SK-N-SH (cell line): ENCODE measurements around the gene MS4A15. TPM values are rescaled to one million over a fixed set of nuclear protein-coding genes. Genes with fewer than 3 reads are reported as not detected.

Source experiments
- CTCF ChIA-PET: fragments of 300-600, 350-600 bp; formaldehyde crosslinking; extraction: SDS; loops from one replicate; lab custom pipeline; 2021; lab: Yijun Ruan, JAX
- POLR2A ChIA-PET: fragments of 350-600 bp; sonication (Branson Sonifier 250); formaldehyde crosslinking; extraction: SDS; loops from one replicate; lab custom pipeline; 2020; ENCODE audit warnings: antibody characterized with exemption, inconsistent platforms; lab: Yijun Ruan, JAX
- DNase-seq: peaks from one replicate; pipeline ENCODE4 v3.0.0; 2012
- H2AFZ ChIP-seq: fragments of 200-600 bp; sonication (generic); 2 replicates; pipeline ENCODE4 v1.8.1; 2016; ENCODE audit warnings: antibody characterized with exemption, mild to moderate bottlenecking, low read depth
- H3F3A ChIP-seq: fragments of 200-600 bp; sonication (generic); replicated peaks from 2 replicates; pipeline ENCODE3; 2016; ENCODE audit warnings: antibody characterized with exemption, mild to moderate bottlenecking; ENCODE audit not compliant: insufficient read depth
- H3K27ac ChIP-seq, 2 experiments: fragments of 200-500 bp in 1 of 2; fragments of 200-600 bp in 1 of 2; sonication (Bioruptor generic) in 1 of 2; sonication (generic), shearing (Covaris generic) in 1 of 2; 2 replicates each; pipeline versions ENCODE4 v1.5.1 to v1.6.1; 2014 to 2016; ENCODE audit warnings: low read depth in 2 of 2, inconsistent platforms in 1 of 2, low read length in 1 of 2, mild to moderate bottlenecking in 1 of 2, mixed read lengths in 1 of 2
- H3K27me3 ChIP-seq: fragments of 200-600 bp; sonication (generic), shearing (Covaris generic); 2 replicates; pipeline ENCODE4 v1.6.1; 2016; ENCODE audit warnings: mixed run types; ENCODE audit not compliant: insufficient read depth
- H3K36me3 ChIP-seq, 2 experiments: fragments of 200-500 bp in 1 of 2; fragments of 200-600 bp in 1 of 2; sonication (Bioruptor generic) in 1 of 2; sonication (generic) in 1 of 2; replicated peaks in 1 of 2; 2 replicates each; pipeline versions ENCODE3 to v1.5.1; 2014 to 2016; ENCODE audit warnings: low read length in 1 of 2, mild to moderate bottlenecking in 1 of 2; ENCODE audit not compliant: insufficient read depth in 2 of 2, control insufficient read depth in 1 of 2
- H3K4me1 ChIP-seq, 2 experiments: fragments of 200-500 bp in 1 of 2; fragments of 200-600 bp in 1 of 2; sonication (Bioruptor generic) in 1 of 2; sonication (generic), shearing (Covaris generic) in 1 of 2; 2 replicates each; pipeline versions ENCODE4 v1.5.1 to v1.6.1; 2014 to 2016; ENCODE audit warnings: low read depth in 1 of 2, low read length in 1 of 2, mixed run types in 1 of 2; ENCODE audit not compliant: insufficient read depth in 2 of 2, control insufficient read depth in 1 of 2
- H3K4me2 ChIP-seq: fragments of 200-600 bp; sonication (generic), shearing (Covaris generic); 2 replicates; pipeline ENCODE4 v1.6.1; 2017; ENCODE audit warnings: mixed run types
- H3K4me3 ChIP-seq, 2 experiments: fragments of 200-500 bp in 1 of 2; fragments of 200-600 bp in 1 of 2; sonication (Bioruptor generic) in 1 of 2; sonication (generic), shearing (Covaris generic) in 1 of 2; 2 replicates each; pipeline versions ENCODE4 v1.5.1 to v1.8.1; 2014 to 2016; ENCODE audit warnings: low read depth in 2 of 2, inconsistent platforms in 1 of 2, low read length in 1 of 2, mild to moderate bottlenecking in 1 of 2, mixed read lengths in 1 of 2, moderate library complexity in 1 of 2
- H3K79me2 ChIP-seq: fragments of 200-600 bp; sonication (generic); 2 replicates; pipeline ENCODE4 v1.8.1; 2017; ENCODE audit warnings: mild to moderate bottlenecking; ENCODE audit not compliant: insufficient read depth
- H3K9ac ChIP-seq: fragments of 200-600 bp; sonication (generic); 2 replicates; pipeline ENCODE4 v1.6.1; 2017; ENCODE audit warnings: mixed run types
- H3K9me2 ChIP-seq: fragments of 200-600 bp; sonication (generic); 2 replicates; pipeline ENCODE4 v1.6.1; 2017; ENCODE audit warnings: mixed run types
- H3K9me3 ChIP-seq: fragments of 200-600 bp; sonication (generic); 2 replicates; pipeline ENCODE4 v1.6.1; 2017; ENCODE audit warnings: mixed run types, mild to moderate bottlenecking, moderate library complexity
- H4K20me1 ChIP-seq: fragments of 200-600 bp; sonication (generic); 2 replicates; pipeline ENCODE4 v1.6.1; 2017; ENCODE audit warnings: mild to moderate bottlenecking, mixed run types; ENCODE audit not compliant: insufficient read depth
- EP300 ChIP-seq, 2 experiments: IDR thresholded peaks; 2 replicates each; pipeline versions ENCODE4 v1.4.0 to v1.6.1; 2012; ENCODE audit warnings: borderline replicate concordance in 1 of 2, low read depth in 1 of 2, low read length in 1 of 2
- FOSL2 ChIP-seq: IDR thresholded peaks from 2 replicates; pipeline ENCODE4 v1.4.0; 2012; ENCODE audit warnings: low read depth, mild to moderate bottlenecking, moderate library complexity, borderline replicate concordance
- FOXJ3 ChIP-seq: sonication (generic); formaldehyde crosslinking; IDR thresholded peaks from 2 replicates; pipeline ENCODE4 v1.5.1; 2020; ENCODE audit warnings: mild to moderate bottlenecking, missing genetic modification reagents
- IRF3 ChIP-seq: fragments of 150-350 bp; IDR thresholded peaks from 2 replicates; pipeline ENCODE4 v1.6.1; 2016; ENCODE audit warnings: mild to moderate bottlenecking, low read depth, low read length
- JUND ChIP-seq: IDR thresholded peaks from 2 replicates; pipeline ENCODE4 v1.4.0; 2012
- MEF2A ChIP-seq: IDR thresholded peaks from 2 replicates; pipeline ENCODE4 v1.4.0; 2012; ENCODE audit warnings: low read depth, borderline replicate concordance
- MXI1 ChIP-seq: IDR thresholded peaks from 2 replicates; pipeline ENCODE4 v1.6.1; 2012; ENCODE audit warnings: mild to moderate bottlenecking, low read depth, low read length, improper control_type of control experiment
- NFIC ChIP-seq: IDR thresholded peaks from 2 replicates; pipeline ENCODE4 v1.4.0; 2012; ENCODE audit warnings: borderline replicate concordance
- RXRA ChIP-seq: IDR thresholded peaks from 2 replicates; pipeline ENCODE4 v1.4.0; 2012; ENCODE audit warnings: low read depth, mild to moderate bottlenecking, borderline replicate concordance
- SIN3A ChIP-seq: IDR thresholded peaks from 2 replicates; pipeline ENCODE4 v1.6.1; 2012; ENCODE audit warnings: low read depth, mild to moderate bottlenecking, low read length, moderate library complexity, borderline replicate concordance
- TCF12 ChIP-seq: IDR thresholded peaks from 2 replicates; pipeline ENCODE4 v1.4.0; 2012
- USF1 ChIP-seq: IDR thresholded peaks from 2 replicates; pipeline ENCODE4 v1.4.0; 2012; ENCODE audit warnings: low read depth, borderline replicate concordance
- YY1 ChIP-seq: IDR thresholded peaks from 2 replicates; pipeline ENCODE4 v1.4.0; 2012; ENCODE audit warnings: low read depth, mild to moderate bottlenecking
- polyA plus RNA-seq, 3 experiments: library from polyadenylated mRNA; depleted of rRNA; stranded (reverse); fragments of >200 nt; gene quantifications; 2 replicates each; pipeline ENCODE4 v1.2.3, GENCODE V29; 2012
- TF ChIP-seq, protein P1 (sequence below): IDR thresholded peaks from 2 replicates; pipeline ENCODE4 v1.6.1; 2012; ENCODE audit warnings: mild to moderate bottlenecking, low read depth, low read length, moderate library complexity

The MS4A15 gene
- polyA plus RNA-seq, 1 of the 3 experiments (the other 2 are of a cell fraction), result not detected

GRCh38 chr11:60780065-60780464 lies 23.4 kb downstream of the MS4A15 start (continued):
- TF ChIP-seq, protein P1, sequence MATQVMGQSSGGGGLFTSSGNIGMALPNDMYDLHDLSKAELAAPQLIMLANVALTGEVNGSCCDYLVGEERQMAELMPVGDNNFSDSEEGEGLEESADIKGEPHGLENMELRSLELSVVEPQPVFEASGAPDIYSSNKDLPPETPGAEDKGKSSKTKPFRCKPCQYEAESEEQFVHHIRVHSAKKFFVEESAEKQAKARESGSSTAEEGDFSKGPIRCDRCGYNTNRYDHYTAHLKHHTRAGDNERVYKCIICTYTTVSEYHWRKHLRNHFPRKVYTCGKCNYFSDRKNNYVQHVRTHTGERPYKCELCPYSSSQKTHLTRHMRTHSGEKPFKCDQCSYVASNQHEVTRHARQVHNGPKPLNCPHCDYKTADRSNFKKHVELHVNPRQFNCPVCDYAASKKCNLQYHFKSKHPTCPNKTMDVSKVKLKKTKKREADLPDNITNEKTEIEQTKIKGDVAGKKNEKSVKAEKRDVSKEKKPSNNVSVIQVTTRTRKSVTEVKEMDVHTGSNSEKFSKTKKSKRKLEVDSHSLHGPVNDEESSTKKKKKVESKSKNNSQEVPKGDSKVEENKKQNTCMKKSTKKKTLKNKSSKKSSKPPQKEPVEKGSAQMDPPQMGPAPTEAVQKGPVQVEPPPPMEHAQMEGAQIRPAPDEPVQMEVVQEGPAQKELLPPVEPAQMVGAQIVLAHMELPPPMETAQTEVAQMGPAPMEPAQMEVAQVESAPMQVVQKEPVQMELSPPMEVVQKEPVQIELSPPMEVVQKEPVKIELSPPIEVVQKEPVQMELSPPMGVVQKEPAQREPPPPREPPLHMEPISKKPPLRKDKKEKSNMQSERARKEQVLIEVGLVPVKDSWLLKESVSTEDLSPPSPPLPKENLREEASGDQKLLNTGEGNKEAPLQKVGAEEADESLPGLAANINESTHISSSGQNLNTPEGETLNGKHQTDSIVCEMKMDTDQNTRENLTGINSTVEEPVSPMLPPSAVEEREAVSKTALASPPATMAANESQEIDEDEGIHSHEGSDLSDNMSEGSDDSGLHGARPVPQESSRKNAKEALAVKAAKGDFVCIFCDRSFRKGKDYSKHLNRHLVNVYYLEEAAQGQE, result no peak
- no peak for TF ChIP-seq YY1
- no peak for TF ChIP-seq MEF2A
- TF ChIP-seq NFIC, result no peak
- no peak for TF ChIP-seq FOSL2

DNA sequence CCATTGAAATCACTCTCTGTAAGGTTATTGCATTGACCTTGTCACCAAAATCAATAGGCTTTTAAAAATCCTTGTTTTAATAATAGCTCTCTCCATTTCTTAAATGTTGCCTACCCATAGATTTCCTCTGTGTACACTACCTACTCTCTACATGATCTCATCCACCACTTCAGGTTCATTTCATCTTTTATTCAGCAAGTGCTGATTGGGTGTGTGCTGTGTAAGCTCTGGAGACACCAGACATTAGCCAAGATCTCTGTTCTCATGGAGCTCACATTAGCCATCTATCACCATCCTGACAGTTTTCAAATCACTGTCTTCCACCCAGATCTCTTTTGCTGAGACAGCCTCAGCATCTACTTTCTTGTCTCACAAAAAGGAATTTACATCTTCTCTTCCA lies 24.1 kb downstream of the MS4A15 start:
- no peak overlapping the region for H3K9ac ChIP-seq
- H3K4me1 ChIP-seq, result peaks cover 0 to 6% of the 10 kb centered on the region in 2 experiments; a peak in 2 of 4 replicates
- no peaks in the 10 kb centered on the region for H3F3A ChIP-seq
- no peaks in the 10 kb centered on the region for H3K79me2 ChIP-seq
- H3K36me3 ChIP-seq, result no peaks in the 10 kb centered on the region
- no peaks in the 10 kb centered on the region for H3K9me3 ChIP-seq
- H3K27ac ChIP-seq, result no peak overlapping the region
- H4K20me1 ChIP-seq, result no peaks in the 10 kb centered on the region
- H3K9me2 ChIP-seq, result no peaks in the 10 kb centered on the region
- CTCF ChIA-PET, result interaction anchor here (1.4 kb wide), 1 partner anchor 50 kb away, joined by 3 read pairs; no protein-coding TSS in a partner anchor
- no peak overlapping the region for H2AFZ ChIP-seq
- H3K4me2 ChIP-seq, result no peak overlapping the region
- no peaks in the 10 kb centered on the region for H3K27me3 ChIP-seq
- H3K4me3 ChIP-seq, result no peak overlapping the region
- no peak for DNase-seq
- TF ChIP-seq FOSL2 (no peak), MXI1 (no peak), JUND (no peak), IRF3 (no peak), USF1 (no peak), FOXJ3 (CRISPR knock-in tag) (no peak), SIN3A (no peak), EP300 (IDR thresholded peaks at IDR 0.05; ENCODE audit: borderline replicate concordance in 1 of 2, low read depth in 1 of 2, low read length in 1 of 2) (no peak), RXRA (no peak), TCF12 (no peak)
- POLR2A ChIA-PET, result no interaction called here
